T-helper 9 cell (primary cell): ENCODE data around the gene BCL11B.
"Not testable (repeated sequence)": the region's sequence is repeated elsewhere in the genome, so short reads cannot be mapped to it uniquely, and the experiment has no call there.

Source experiments
- DNase-seq: peaks from one replicate; pipeline ENCODE4 v3.0.0-alpha.2; 2020

BCL11B gene

DNA sequence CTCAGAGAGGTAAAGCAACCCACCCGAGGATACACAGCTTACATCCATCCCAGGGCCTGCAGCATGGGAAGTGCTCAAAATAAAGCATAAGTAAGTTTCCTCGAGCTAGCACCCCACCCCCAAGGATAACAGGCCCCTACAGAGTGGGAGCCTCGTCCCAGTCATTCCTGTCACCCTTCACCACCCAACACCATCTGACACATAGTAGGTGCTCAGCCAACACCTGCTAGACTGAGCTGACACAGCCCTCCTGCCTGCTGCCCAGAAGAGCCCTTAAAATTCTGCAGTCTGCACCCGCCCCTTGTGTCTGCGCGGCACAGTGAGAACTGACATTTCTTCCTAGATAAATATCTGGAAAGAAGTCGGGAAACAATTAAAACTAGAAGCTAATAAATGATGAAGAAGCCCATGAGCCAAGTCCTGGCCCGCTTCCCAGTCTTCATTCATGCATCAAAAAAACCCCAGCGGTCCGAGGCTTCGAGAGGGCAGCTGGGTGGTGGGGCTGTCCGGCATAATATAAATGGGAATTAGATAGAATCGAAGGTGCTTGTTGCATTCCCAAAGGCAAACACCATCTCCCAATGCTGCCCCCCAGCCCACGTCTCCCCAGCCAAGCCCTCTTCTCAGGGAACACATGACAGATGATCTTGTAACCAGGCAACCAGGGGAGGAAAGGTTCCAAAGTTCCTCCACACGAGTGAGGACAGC lies 76.2 kb downstream of the BCL11B start:
- DNase-seq = no peak

DNA sequence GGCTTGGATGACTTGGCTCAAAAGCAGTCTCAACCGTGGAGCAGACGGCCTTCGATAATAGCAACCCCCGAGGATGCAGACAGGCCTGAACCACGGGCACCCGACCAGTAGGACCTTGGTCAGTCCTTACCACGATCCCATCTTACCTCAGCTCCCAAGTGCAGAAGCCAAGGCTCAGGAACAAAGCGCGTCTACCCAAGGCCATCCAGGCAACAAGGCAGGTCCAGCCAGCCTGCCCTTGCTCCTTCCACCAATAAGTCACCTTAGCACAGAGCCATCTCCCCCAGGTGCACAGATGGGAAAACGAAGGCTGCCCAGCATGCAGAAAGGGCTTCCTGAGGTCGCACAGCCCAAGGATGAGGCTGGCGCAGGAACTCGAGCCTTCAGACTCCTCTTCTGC lies 77.3 kb downstream of the BCL11B start:
- DNase-seq = no peak

DNA sequence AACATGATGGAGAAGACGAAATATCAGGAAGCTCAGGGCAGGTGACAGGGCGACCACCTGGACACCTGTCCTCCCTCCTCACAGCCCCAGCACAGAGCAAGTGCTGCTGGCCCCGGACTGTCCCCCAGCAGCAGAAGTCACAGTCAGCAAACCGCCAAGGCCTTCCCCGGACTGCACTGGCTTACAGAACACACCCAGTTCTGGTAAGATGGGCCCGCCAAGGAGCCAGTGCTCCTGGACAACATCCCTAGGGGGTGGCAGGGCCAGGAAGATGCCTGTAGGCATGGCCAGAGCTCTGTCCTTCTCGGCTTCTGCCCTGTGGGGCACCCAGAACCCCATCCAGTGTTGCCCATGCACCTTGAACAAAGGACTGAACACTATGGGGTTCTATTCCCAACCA lies 77.9 kb downstream of the BCL11B start:
- no peak for DNase-seq

- no peak for DNase-seq
These were observed 79.2 kb downstream of the BCL11B start for GRCh38 chr14:99192830-99193229.

- DNase-seq = no peak
These were observed 79.9 kb downstream of the BCL11B start for GRCh38 chr14:99192028-99192621.

- no peak for DNase-seq
These were observed 80.5 kb downstream of the BCL11B start for GRCh38 chr14:99191395-99192027.

- no peak for DNase-seq
These were observed 81.2 kb downstream of the BCL11B start for GRCh38 chr14:99190696-99191394.

DNA sequence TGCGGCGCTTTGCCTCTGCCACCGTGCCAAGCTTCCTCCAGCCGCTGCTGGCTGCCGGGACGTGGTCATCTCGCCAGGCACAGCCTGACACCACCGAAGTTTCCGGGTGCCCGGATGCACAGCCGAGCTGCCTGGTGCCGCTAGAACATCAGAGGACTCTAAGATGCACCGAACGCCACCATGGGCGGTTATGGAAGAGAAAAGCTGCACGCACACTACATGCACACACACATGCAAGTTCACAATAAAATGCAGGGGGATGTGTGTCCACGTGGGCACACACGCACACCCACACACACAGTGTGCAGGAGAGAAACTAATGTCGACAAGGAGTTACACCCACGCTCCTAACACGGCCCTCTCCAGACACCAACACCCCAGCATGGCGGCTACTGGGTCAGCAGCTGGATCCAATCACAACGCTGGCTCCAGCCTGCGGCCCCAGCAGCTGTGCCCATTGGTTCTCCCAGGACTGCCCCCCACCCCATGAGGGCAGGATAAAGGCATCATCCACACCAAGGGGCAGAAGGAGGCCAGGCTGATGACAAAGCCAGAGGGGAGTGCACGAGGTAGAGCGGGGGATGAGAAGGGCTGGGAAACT lies 82.7 kb downstream of the BCL11B start:
- no peak for DNase-seq

DNA sequence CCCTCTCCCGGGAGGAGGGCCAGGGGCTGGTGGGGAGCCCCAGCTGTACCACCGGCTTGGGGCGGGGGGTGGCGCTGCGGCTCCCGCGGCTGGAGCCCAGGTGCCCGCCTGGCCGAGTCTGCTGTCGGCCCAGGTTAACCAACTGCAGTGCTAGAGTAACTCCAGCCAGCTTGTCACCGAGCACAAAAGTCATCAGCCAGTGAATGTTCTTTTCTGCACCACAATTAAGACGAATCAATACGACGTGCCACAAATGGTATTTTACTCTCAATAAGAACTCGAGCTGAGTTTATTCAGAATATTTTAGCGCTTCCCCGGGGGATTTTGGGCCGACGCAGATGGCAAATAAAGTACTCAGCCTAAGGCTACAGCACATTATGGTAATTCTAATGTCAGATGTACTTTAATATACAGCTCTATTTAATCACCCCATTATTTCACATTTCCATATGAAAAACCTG lies 83.2 kb downstream of the BCL11B start:
- DNase-seq = peak; percentile 51

DNA sequence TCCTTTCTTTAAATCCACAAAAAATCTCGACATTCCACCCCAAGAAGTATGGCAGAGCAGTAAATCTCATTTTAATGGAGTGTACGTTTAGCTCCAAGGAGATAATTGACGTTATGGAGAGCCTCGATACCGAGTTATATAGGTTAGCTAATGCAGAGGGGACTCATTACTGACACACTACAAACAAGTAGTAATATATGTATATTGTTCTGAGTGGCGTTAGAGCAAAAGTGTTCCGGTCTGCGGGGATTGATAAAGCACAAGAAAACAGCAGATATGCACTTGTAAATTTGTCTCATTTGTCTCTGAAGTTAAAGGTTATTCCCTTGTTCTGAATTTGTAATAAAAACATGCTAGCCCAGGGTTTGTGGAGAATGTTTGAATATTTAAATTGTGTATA lies 84.1 kb downstream of the BCL11B start:
- no peak for DNase-seq

DNA sequence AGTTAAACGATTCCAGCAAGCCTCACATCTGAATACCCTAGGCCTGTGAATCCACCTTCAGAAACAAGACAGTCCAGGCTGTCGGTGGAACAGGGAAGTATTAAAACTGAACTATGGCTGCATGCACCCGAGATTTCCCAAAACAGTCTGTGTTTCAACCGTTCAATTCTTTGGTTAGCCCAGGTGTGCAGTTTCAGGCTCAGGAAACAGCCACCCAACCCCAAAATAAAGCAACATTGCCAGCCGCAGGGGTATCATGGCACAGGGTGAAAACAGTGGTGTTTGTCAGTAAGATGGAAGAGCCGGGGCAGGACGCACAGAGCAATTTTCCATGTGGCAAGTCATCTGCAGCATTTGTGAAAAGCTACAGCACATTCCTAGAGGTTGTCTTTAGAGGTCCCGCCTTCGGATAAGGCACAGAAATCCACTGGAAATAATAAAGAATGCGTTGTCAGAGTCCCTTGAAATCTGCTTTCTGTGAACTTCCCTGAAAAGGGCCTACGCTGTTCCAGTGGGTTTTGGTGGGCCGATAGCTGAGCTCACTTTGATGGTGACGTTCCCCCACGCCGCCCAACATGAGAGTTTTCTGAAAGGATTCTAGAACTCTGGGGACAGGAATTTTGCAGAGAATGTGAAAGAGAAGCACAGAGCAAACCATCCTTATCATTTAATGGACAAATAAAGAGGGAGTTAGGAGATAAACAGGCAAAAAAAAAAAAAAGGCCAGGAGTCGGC lies 84.9 kb downstream of the BCL11B start:
- no peak for DNase-seq

DNA sequence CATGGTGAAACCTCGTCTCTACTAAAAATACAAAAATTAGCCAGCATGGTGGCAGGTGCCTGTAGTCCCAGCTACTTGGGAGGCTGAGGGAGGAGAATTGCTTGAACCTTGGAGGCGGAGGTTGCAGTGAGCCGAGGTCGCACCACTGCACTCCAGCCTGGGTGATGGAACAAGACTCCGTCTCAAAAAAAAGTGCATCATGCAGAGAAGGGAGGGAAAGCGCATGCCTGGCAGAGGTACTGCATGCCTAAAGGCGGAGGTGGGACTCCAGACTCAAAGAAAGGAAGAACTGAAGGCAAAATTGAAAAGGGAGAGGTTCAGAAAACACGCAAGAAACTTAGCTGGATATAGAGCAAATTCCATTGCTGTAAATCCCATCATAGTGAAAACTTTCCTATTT lies 85.7 kb downstream of the BCL11B start:
- not testable (repeated sequence) for DNase-seq

- no peak for DNase-seq
These were observed 86.4 kb downstream of the BCL11B start for GRCh38 chr14:99185436-99186068.

DNA sequence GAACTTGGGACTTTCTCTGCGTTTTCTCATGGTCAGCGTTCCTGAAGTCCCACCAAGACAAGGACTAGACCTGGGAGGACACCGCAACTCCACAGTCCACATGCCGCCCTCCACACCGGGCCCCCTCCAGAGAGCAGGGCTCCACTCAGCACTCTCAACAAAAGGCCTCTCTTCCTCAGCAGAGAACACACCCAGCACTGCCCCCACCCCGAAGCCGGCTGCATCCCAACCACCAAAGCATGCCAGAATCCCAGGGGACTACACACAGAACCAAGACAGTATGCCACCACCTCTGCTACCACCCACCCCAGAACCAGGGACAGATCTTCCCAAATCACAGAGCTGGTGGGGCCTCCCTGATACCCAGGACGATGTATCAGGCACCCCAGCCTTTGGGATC lies 88.3 kb downstream of the BCL11B start:
- no peak for DNase-seq

DNA sequence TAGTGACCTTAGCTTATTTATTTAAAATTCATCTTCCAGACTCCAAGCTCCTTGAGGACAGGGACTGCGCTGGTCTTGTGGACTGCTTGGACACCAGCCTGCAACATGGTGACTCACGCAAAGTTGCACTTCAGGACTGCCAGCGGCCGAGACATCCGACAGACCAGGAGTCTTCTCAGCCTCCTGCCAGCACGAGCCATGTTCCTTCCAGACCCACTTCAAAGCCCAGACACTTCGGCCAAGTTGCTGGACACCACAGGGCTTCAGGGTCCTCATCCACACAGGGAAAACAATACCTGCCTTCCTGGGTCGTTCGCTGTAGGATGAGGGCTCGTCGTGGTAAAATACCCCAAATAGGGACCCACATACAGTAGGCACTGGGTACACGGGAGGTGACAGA lies 88.7 kb downstream of the BCL11B start:
- no peak for DNase-seq

GRCh38 chr14:99182548-99183250 lies 89.3 kb downstream of the BCL11B start:
- DNase-seq = no peak

- DNase-seq = no peak
These were observed 90.0 kb downstream of the BCL11B start for GRCh38 chr14:99181804-99182520.

GRCh38 chr14:99181241-99181640 lies 90.8 kb downstream of the BCL11B start:
- no peak for DNase-seq

GRCh38 chr14:99179946-99180345 lies 92.1 kb downstream of the BCL11B start:
- no peak for DNase-seq

DNA sequence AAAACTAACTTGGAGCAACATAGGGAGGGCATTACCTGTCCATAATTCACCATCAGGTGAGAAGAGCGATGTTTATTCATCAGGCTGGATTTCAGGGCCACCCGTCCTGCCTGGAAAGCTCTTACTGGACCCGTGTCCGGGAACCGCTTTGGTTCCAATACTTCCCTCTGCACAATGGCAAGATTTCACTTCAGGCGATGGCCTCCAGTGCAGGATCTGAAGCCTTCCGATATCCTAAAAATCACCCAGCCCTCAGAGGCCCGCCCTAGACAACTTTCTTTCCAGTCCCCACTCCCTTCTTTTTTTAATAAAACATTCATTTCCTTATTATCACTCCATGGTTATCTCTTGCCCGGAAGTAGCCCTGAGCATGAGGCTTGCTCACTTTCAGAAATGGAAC lies 92.5 kb downstream of the BCL11B start:
- DNase-seq = no peak
